ENCODE data around the gene SLC49A3.

SLC49A3 gene

GRCh38 chr4:680091-680490 is 8.9 kb downstream of the SLC49A3 start:
- H3K9me3 ChIP-seq: no peaks in the 10 kb centered on the region
- peaks cover 13% of the 10 kb centered on the region for H3K4me1 ChIP-seq
- no peaks in the 10 kb centered on the region for H3K27me3 ChIP-seq
- peak overlapping the region; percentile 63; the same call in 1 of the 2 replicates for H3K4me3 ChIP-seq (ENCODE audit: low read depth, low read length)
- no peak for DNase-seq
- no peak for TF ChIP-seq CTCF (IDR thresholded peaks at IDR 0.05; ENCODE audit: low read depth, low read length)
- no peaks in the 10 kb centered on the region for H3K36me3 ChIP-seq

- no peak overlapping the region for H3K4me3 ChIP-seq (ENCODE audit: low read depth, low read length)
- TF ChIP-seq CTCF (IDR thresholded peaks at IDR 0.05; ENCODE audit: low read depth, low read length): no peak
- no peak for DNase-seq
- H3K27me3 ChIP-seq: no peaks in the 10 kb centered on the region
- peaks cover 13% of the 10 kb centered on the region for H3K4me1 ChIP-seq
- H3K36me3 ChIP-seq: no peaks in the 10 kb centered on the region
- no peaks in the 10 kb centered on the region for H3K9me3 ChIP-seq
Measured at GRCh38 chr4:679629-680028, 9.3 kb downstream of the SLC49A3 start.

GRCh38 chr4:679104-679481 is 9.9 kb downstream of the SLC49A3 start:
- Histone ChIP-seq H3K9me3 (no peaks in the 10 kb centered on the region), H3K4me3 (ENCODE audit: low read depth, low read length) (no peak overlapping the region), H3K27me3 (no peaks in the 10 kb centered on the region), H3K4me1 (peaks cover 13% of the 10 kb centered on the region), H3K36me3 (no peaks in the 10 kb centered on the region)
- no peak for TF ChIP-seq CTCF (IDR thresholded peaks at IDR 0.05; ENCODE audit: low read depth, low read length)
- DNase-seq: no peak

GRCh38 chr4:678331-679103 is 10.4 kb downstream of the SLC49A3 start:
- Histone ChIP-seq H3K4me3 (ENCODE audit: low read depth, low read length) (no peak overlapping the region), H3K36me3 (no peaks in the 10 kb centered on the region), H3K27me3 (no peaks in the 10 kb centered on the region), H3K4me1 (peaks cover 9% of the 10 kb centered on the region), H3K9me3 (no peaks in the 10 kb centered on the region)
- TF ChIP-seq CTCF (IDR thresholded peaks at IDR 0.05; ENCODE audit: low read depth, low read length): no peak
- no peak for DNase-seq

- peaks cover 6% of the 10 kb centered on the region for H3K36me3 ChIP-seq
- no peaks in the 10 kb centered on the region for H3K9me3 ChIP-seq
- H3K4me3 ChIP-seq (ENCODE audit: low read depth, low read length): no peak overlapping the region
- no peaks in the 10 kb centered on the region for H3K27me3 ChIP-seq
- no peak for DNase-seq
- no peak for TF ChIP-seq CTCF (IDR thresholded peaks at IDR 0.05; ENCODE audit: low read depth, low read length)
- H3K4me1 ChIP-seq: peaks cover 9% of the 10 kb centered on the region
Measured at GRCh38 chr4:677431-678293, 11.3 kb downstream of the SLC49A3 start.

- Histone ChIP-seq H3K4me3 (ENCODE audit: low read depth, low read length) (no peak overlapping the region), H3K36me3 (peaks cover 14% of the 10 kb centered on the region), H3K4me1 (peaks cover 9% of the 10 kb centered on the region), H3K9me3 (no peaks in the 10 kb centered on the region), H3K27me3 (no peaks in the 10 kb centered on the region)
- no peak for DNase-seq
- TF ChIP-seq CTCF (IDR thresholded peaks at IDR 0.05; ENCODE audit: low read depth, low read length): no peak
Measured at GRCh38 chr4:676871-677235, 12.1 kb downstream of the SLC49A3 start.

Data from BE2C (cell line).